SK-N-SH (cell line): ENCODE results near the gene UBE2E1. TPM values are rescaled to one million over a fixed set of nuclear protein-coding genes. Genes with fewer than 3 reads are reported as not detected.
A peak's percentile ranks its signal among the peaks of the same experiment; 100 is the strongest.

Source experiments
- CTCF ChIA-PET: fragments of 300-600, 350-600 bp; formaldehyde crosslinking; extraction: SDS; loops from one replicate; lab custom pipeline; 2021; lab: Yijun Ruan, JAX
- POLR2A ChIA-PET: fragments of 350-600 bp; sonication (Branson Sonifier 250); formaldehyde crosslinking; extraction: SDS; loops from one replicate; lab custom pipeline; 2020; ENCODE audit warnings: antibody characterized with exemption, inconsistent platforms; lab: Yijun Ruan, JAX
- DNase-seq: peaks from one replicate; pipeline ENCODE4 v3.0.0; 2012
- H2AFZ ChIP-seq: fragments of 200-600 bp; sonication (generic); 2 replicates; pipeline ENCODE4 v1.8.1; 2016; ENCODE audit warnings: antibody characterized with exemption, mild to moderate bottlenecking, low read depth
- H3F3A ChIP-seq: fragments of 200-600 bp; sonication (generic); replicated peaks from 2 replicates; pipeline ENCODE3; 2016; ENCODE audit warnings: antibody characterized with exemption, mild to moderate bottlenecking; ENCODE audit not compliant: insufficient read depth
- H3K27ac ChIP-seq, 2 experiments: fragments of 200-500 bp in 1 of 2; fragments of 200-600 bp in 1 of 2; sonication (Bioruptor generic) in 1 of 2; sonication (generic), shearing (Covaris generic) in 1 of 2; 2 replicates each; pipeline versions ENCODE4 v1.5.1 to v1.6.1; 2014 to 2016; ENCODE audit warnings: low read depth in 2 of 2, inconsistent platforms in 1 of 2, low read length in 1 of 2, mild to moderate bottlenecking in 1 of 2, mixed read lengths in 1 of 2
- H3K27me3 ChIP-seq: fragments of 200-600 bp; sonication (generic), shearing (Covaris generic); 2 replicates; pipeline ENCODE4 v1.6.1; 2016; ENCODE audit warnings: mixed run types; ENCODE audit not compliant: insufficient read depth
- H3K36me3 ChIP-seq, 2 experiments: fragments of 200-500 bp in 1 of 2; fragments of 200-600 bp in 1 of 2; sonication (Bioruptor generic) in 1 of 2; sonication (generic) in 1 of 2; replicated peaks in 1 of 2; 2 replicates each; pipeline versions ENCODE3 to v1.5.1; 2014 to 2016; ENCODE audit warnings: low read length in 1 of 2, mild to moderate bottlenecking in 1 of 2; ENCODE audit not compliant: insufficient read depth in 2 of 2, control insufficient read depth in 1 of 2
- H3K4me1 ChIP-seq, 2 experiments: fragments of 200-500 bp in 1 of 2; fragments of 200-600 bp in 1 of 2; sonication (Bioruptor generic) in 1 of 2; sonication (generic), shearing (Covaris generic) in 1 of 2; 2 replicates each; pipeline versions ENCODE4 v1.5.1 to v1.6.1; 2014 to 2016; ENCODE audit warnings: low read depth in 1 of 2, low read length in 1 of 2, mixed run types in 1 of 2; ENCODE audit not compliant: insufficient read depth in 2 of 2, control insufficient read depth in 1 of 2
- H3K4me2 ChIP-seq: fragments of 200-600 bp; sonication (generic), shearing (Covaris generic); 2 replicates; pipeline ENCODE4 v1.6.1; 2017; ENCODE audit warnings: mixed run types
- H3K4me3 ChIP-seq, 2 experiments: fragments of 200-500 bp in 1 of 2; fragments of 200-600 bp in 1 of 2; sonication (Bioruptor generic) in 1 of 2; sonication (generic), shearing (Covaris generic) in 1 of 2; 2 replicates each; pipeline versions ENCODE4 v1.5.1 to v1.8.1; 2014 to 2016; ENCODE audit warnings: low read depth in 2 of 2, inconsistent platforms in 1 of 2, low read length in 1 of 2, mild to moderate bottlenecking in 1 of 2, mixed read lengths in 1 of 2, moderate library complexity in 1 of 2
- H3K79me2 ChIP-seq: fragments of 200-600 bp; sonication (generic); 2 replicates; pipeline ENCODE4 v1.8.1; 2017; ENCODE audit warnings: mild to moderate bottlenecking; ENCODE audit not compliant: insufficient read depth
- H3K9ac ChIP-seq: fragments of 200-600 bp; sonication (generic); 2 replicates; pipeline ENCODE4 v1.6.1; 2017; ENCODE audit warnings: mixed run types
- H3K9me2 ChIP-seq: fragments of 200-600 bp; sonication (generic); 2 replicates; pipeline ENCODE4 v1.6.1; 2017; ENCODE audit warnings: mixed run types
- H3K9me3 ChIP-seq: fragments of 200-600 bp; sonication (generic); 2 replicates; pipeline ENCODE4 v1.6.1; 2017; ENCODE audit warnings: mixed run types, mild to moderate bottlenecking, moderate library complexity
- H4K20me1 ChIP-seq: fragments of 200-600 bp; sonication (generic); 2 replicates; pipeline ENCODE4 v1.6.1; 2017; ENCODE audit warnings: mild to moderate bottlenecking, mixed run types; ENCODE audit not compliant: insufficient read depth
- CTCF ChIP-seq: fragments of 200-600 bp; sonication (generic); IDR thresholded peaks from 2 replicates; pipeline ENCODE4 v1.6.1; 2017; ENCODE audit warnings: antibody characterized with exemption, mild to moderate bottlenecking, moderate library complexity
- ELF1 ChIP-seq: IDR thresholded peaks from 2 replicates; pipeline ENCODE4 v1.4.0; 2012
- FOXM1 ChIP-seq: IDR thresholded peaks from 2 replicates; pipeline ENCODE4 v1.4.0; 2012; ENCODE audit warnings: low read depth, mild to moderate bottlenecking
- GABPA ChIP-seq: IDR thresholded peaks from 2 replicates; pipeline ENCODE4 v1.4.0; 2012; ENCODE audit warnings: low read depth, mild to moderate bottlenecking
- GATA2 ChIP-seq: sonication (generic); formaldehyde crosslinking; IDR thresholded peaks from 2 replicates; pipeline ENCODE4 v1.5.0; 2020; ENCODE audit warnings: mild to moderate bottlenecking, missing genetic modification reagents
- MXI1 ChIP-seq: IDR thresholded peaks from 2 replicates; pipeline ENCODE4 v1.6.1; 2012; ENCODE audit warnings: mild to moderate bottlenecking, low read depth, low read length, improper control_type of control experiment
- RFX5 ChIP-seq: IDR thresholded peaks from 2 replicates; pipeline ENCODE4 v1.6.1; 2012; ENCODE audit warnings: mild to moderate bottlenecking, improper control_type of control experiment, low read length
- RXRA ChIP-seq: IDR thresholded peaks from 2 replicates; pipeline ENCODE4 v1.4.0; 2012; ENCODE audit warnings: low read depth, mild to moderate bottlenecking, borderline replicate concordance
- TAF1 ChIP-seq: IDR thresholded peaks from 2 replicates; pipeline ENCODE4 v1.6.1; 2012; ENCODE audit warnings: low read depth, mild to moderate bottlenecking, low read length, moderate library complexity, borderline replicate concordance
- ZBTB33 ChIP-seq: IDR thresholded peaks from 2 replicates; pipeline ENCODE4 v1.4.0; 2012; ENCODE audit warnings: low read depth, borderline replicate concordance
- WGBS: methylation state at CpG from one replicate; pipeline ENCODE4 v1.1.6; 2017; ENCODE audit warnings: low lambda C conversion rate; 5-methylcytosine and 5-hydroxymethylcytosine counted together
- polyA plus RNA-seq, 3 experiments: library from polyadenylated mRNA; depleted of rRNA; stranded (reverse); fragments of >200 nt; gene quantifications; 2 replicates each; pipeline ENCODE4 v1.2.3, GENCODE V29; 2012

The UBE2E1 gene
- polyA plus RNA-seq, 1 of the 3 experiments (the other 2 are of a cell fraction), result 59.9 TPM

- H3K4me3 ChIP-seq, result no peak overlapping the region
- H3K79me2 ChIP-seq, result no peaks in the 10 kb centered on the region
- H2AFZ ChIP-seq, result no peak overlapping the region
- no peak overlapping the region for H3K27ac ChIP-seq
- no peaks in the 10 kb centered on the region for H3K9me2 ChIP-seq
- TF ChIP-seq GABPA, result no peak
- TF ChIP-seq GATA2, result no peak
- no peak for TF ChIP-seq ELF1
- TF ChIP-seq MXI1, result no peak
- H3K9ac ChIP-seq, result no peak overlapping the region
- no peak for DNase-seq
- H3K36me3 ChIP-seq, result no peaks in the 10 kb centered on the region
- no peaks in the 10 kb centered on the region for H3K4me1 ChIP-seq
- no peaks in the 10 kb centered on the region for H3F3A ChIP-seq
- POLR2A ChIA-PET, result interaction anchor here (0.6 kb wide), 1 partner anchor 32 kb away, joined by 3 read pairs; no protein-coding TSS in a partner anchor
- H3K27me3 ChIP-seq, result no peaks in the 10 kb centered on the region
- CTCF ChIA-PET, result interaction anchor here (0.7 to 1.4 kb wide), 2 partner anchors 150 to 204 kb away, joined by 3 to 4 read pairs; no protein-coding TSS in a partner anchor
- no peak overlapping the region for H3K4me2 ChIP-seq
- WGBS, result 89% methylated on average over 5 of the region's 5 CpGs
- no peaks in the 10 kb centered on the region for H4K20me1 ChIP-seq
- H3K9me3 ChIP-seq, result no peaks in the 10 kb centered on the region
Observed at GRCh38 chr3:23798456-23798855, 7.3 kb upstream of the UBE2E1 start.

GRCh38 chr3:23798876-23799275, 6.9 kb upstream of the UBE2E1 start:
- TF ChIP-seq CTCF, result no peak
- TF ChIP-seq RXRA, result no peak
- TF ChIP-seq FOXM1, result no peak
- TF ChIP-seq ZBTB33, result no peak
- no peak for TF ChIP-seq RFX5
- no peak for TF ChIP-seq GATA2
- no peak for TF ChIP-seq TAF1
- no peaks in the 10 kb centered on the region for H4K20me1 ChIP-seq
- H3K4me1 ChIP-seq, result no peaks in the 10 kb centered on the region
- H2AFZ ChIP-seq, result peak overlapping the region; percentile 8; the same call in 1 of the 2 replicates
- ChIA-PET CTCF (interaction anchor here (0.6 to 1.4 kb wide), 3 partner anchors 150 to 522 kb away, joined by 3 to 4 read pairs (median 3); no protein-coding TSS in a partner anchor), POLR2A (no interaction called here)
- no peak overlapping the region for H3K27ac ChIP-seq
- WGBS, result 81% methylated on average over 3 of the region's 3 CpGs
- no peak overlapping the region for H3K4me2 ChIP-seq
- H3K9me2 ChIP-seq, result no peaks in the 10 kb centered on the region
- H3K4me3 ChIP-seq, result no peak overlapping the region
- no peaks in the 10 kb centered on the region for H3F3A ChIP-seq
- H3K9ac ChIP-seq, result no peak overlapping the region
- DNase-seq, result no peak
- no peaks in the 10 kb centered on the region for H3K79me2 ChIP-seq
- H3K36me3 ChIP-seq, result no peaks in the 10 kb centered on the region
- H3K27me3 ChIP-seq, result no peaks in the 10 kb centered on the region
- no peaks in the 10 kb centered on the region for H3K9me3 ChIP-seq
